Colonic mucosa (tissue), 4 donors: ENCODE measurements around the gene TPST2. TPM values are rescaled to one million over a fixed set of nuclear protein-coding genes. Genes with fewer than 3 reads are reported as not detected.
A peak's percentile ranks its signal among the peaks of the same experiment; 100 is the strongest.

Experiments used
- DNase-seq: peaks from one replicate; pipeline ENCODE4 v3.0.0-alpha.2; 2020
- H3K27ac ChIP-seq: fragments of 200-600 bp; one replicate; pipeline ENCODE4 v1.8.0; 2021
- H3K27me3 ChIP-seq: fragments of 200-600 bp; one replicate; pipeline ENCODE4 v1.8.0; 2021
- H3K36me3 ChIP-seq: fragments of 200-600 bp; one replicate; pipeline ENCODE4 v1.8.0; 2021
- H3K4me1 ChIP-seq: fragments of 200-600 bp; one replicate; pipeline ENCODE4 v1.8.0; 2021; ENCODE audit warnings: mild to moderate bottlenecking
- H3K4me3 ChIP-seq: fragments of 200-600 bp; one replicate; pipeline ENCODE4 v1.8.0; 2021
- H3K9ac ChIP-seq, 2 donors: one replicate each; pipeline ENCODE4 v1.7.0; 2013; ENCODE audit warnings: control low read depth in 2 of 2, low read depth in 2 of 2, low read length in 2 of 2
- H3K9me3 ChIP-seq: fragments of 200-600 bp; one replicate; pipeline ENCODE4 v1.8.0; 2021
- CTCF ChIP-seq: fragments of 200-600 bp; IDR thresholded peaks from one replicate; pipeline ENCODE4 v1.8.0; 2022; ENCODE audit warnings: antibody characterized with exemption, mild to moderate bottlenecking
- intact Hi-C: fragments of 100-400 bp; cut with DNase I; formaldehyde crosslinking; loops from one replicate; pipeline ENCODE4 v1.14.1; 2022
- total RNA-seq, 2 donors: library from RNA; stranded (reverse); fragmentation: NEBNext Ultra II Directional in 1 of 2; extraction: Animal tissue kit (Norgen Biotek cat#: 25700) in 1 of 2; gene quantifications; one replicate each; pipeline ENCODE4 v1.2.1, GENCODE V29; 2021
- donor health status: healthy.
- donor health status: DM: no; HTN: no; CAD: no.
- donor health status: DM: no; HTN: no; CAD: no.

Gene TPST2
- total RNA-seq, 2 donors from 2014 or later = 13.3 to 19.9 TPM

- Histone ChIP-seq H3K4me1 (peaks cover 7% of the 10 kb centered on the region), H3K27ac (peak within 1 kb of the TSS; percentile 48), H3K27me3 (no peaks in the 10 kb centered on the region), H3K9me3 (no peaks in the 10 kb centered on the region), H3K9ac (peak within 1 kb of the TSS; percentile 88 to 93), H3K36me3 (no peaks in the 10 kb centered on the region), H3K4me3 (peak within 1 kb of the TSS; percentile 84)
- intact Hi-C loops = no loop called here
- no peak for TF ChIP-seq CTCF
- DNase-seq = peak; percentile 97
Measured at GRCh38 chr22:26512149-26512793, 77.7 kb downstream of the TPST2 start, which contains the start of gene TFIP11. Gene TFIP11, minus strand, starts transcription at chr22:26512473. Its CDS starts 2,201 bp downstream, at chr22:26510272.

GRCh38 chr22:26508148-26508547, 81.8 kb downstream of the TPST2 start:
- no peak overlapping the region for H3K4me3 ChIP-seq
- no peak overlapping the region for H3K9ac ChIP-seq
- H3K4me1 ChIP-seq = peaks cover 7% of the 10 kb centered on the region
- TF ChIP-seq CTCF = no peak
- intact Hi-C loops = no loop called here
- H3K27me3 ChIP-seq = no peaks in the 10 kb centered on the region
- peaks cover 17% of the 10 kb centered on the region for H3K36me3 ChIP-seq
- no peak for DNase-seq
- H3K27ac ChIP-seq = no peak overlapping the region
- H3K9me3 ChIP-seq = no peaks in the 10 kb centered on the region

- Histone ChIP-seq H3K4me3 (no peak overlapping the region), H3K9me3 (no peaks in the 10 kb centered on the region), H3K27me3 (no peaks in the 10 kb centered on the region), H3K9ac (no peak overlapping the region), H3K27ac (no peak overlapping the region), H3K4me1 (no peaks in the 10 kb centered on the region), H3K36me3 (peaks cover 28% of the 10 kb centered on the region)
- intact Hi-C loops = no loop called here
- no peak for DNase-seq
- TF ChIP-seq CTCF = no peak
Measured at GRCh38 chr22:26503758-26504157, 86.2 kb downstream of the TPST2 start.

- Histone ChIP-seq H3K36me3 (peaks cover 36% of the 10 kb centered on the region), H3K4me3 (no peak overlapping the region), H3K27me3 (no peaks in the 10 kb centered on the region), H3K9ac (no peak overlapping the region), H3K9me3 (no peaks in the 10 kb centered on the region), H3K4me1 (no peaks in the 10 kb centered on the region), H3K27ac (no peak overlapping the region)
- DNase-seq = peak; percentile 33
- intact Hi-C loops = no loop called here
- no peak for TF ChIP-seq CTCF
Measured at GRCh38 chr22:26502688-26503561, 87.0 kb downstream of the TPST2 start.

GRCh38 chr22:26501996-26502395, 87.9 kb downstream of the TPST2 start:
- peaks cover 36% of the 10 kb centered on the region for H3K36me3 ChIP-seq

More at GRCh38 chr22:26501996-26502395, 87.9 kb downstream of the TPST2 start:
- DNase-seq = no peak
- intact Hi-C loops = no loop called here
- no peak for TF ChIP-seq CTCF
- Histone ChIP-seq H3K27ac (no peak overlapping the region), H3K27me3 (no peaks in the 10 kb centered on the region), H3K4me1 (no peaks in the 10 kb centered on the region), H3K9me3 (no peaks in the 10 kb centered on the region), H3K4me3 (no peak overlapping the region), H3K9ac (no peak overlapping the region)
